ENCODE measurements around the gene LDLRAP1.
"Not testable (repeated sequence)": the region's sequence is repeated elsewhere in the genome, so short reads cannot be mapped to it uniquely, and the experiment has no call there.

LDLRAP1 gene

DNA sequence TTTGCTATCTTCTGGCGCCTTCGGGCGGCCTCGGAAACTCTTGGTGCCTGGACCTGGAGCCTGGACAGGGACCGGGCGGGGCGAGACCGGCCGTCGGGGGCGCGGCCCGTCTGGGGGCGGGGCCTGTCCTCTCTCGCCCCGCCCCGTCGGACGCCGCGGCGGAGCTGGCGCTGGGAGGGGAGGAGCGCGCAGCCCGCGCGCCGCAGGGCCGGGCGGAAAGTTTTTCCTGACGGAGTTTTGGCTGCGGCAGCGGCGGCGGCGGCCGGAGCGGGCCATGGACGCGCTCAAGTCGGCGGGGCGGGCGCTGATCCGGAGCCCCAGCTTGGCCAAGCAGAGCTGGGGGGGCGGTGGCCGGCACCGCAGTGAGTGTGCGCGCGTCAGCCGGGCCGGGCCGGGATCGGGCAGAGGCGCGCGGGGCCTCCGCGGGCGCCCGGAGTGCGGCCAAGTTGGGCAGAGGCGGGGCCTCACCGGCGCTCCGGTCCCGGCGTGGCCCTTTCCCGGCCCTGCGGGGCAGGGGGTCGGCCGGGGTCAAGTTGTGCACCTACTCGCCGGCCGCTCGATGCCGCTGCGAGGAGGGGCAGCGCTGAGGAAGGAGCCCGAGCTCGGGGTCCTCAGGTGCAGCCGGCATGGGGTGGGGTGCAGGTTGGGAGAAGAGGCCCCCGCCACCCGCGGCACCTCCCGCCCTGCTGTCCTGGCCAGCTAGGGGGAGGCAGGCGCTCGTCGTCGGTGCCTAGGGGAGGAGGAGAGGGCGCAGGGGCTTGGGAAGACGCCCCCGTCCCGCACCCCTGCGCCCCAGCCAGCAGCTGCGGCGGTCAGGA lies at the start of gene LDLRAP1:
TSS of gene LDLRAP1 (plus strand) at position 182 of the 818 bp plus-strand sequence. CDS start at position 275, 93 bp downstream.
- peak; percentile 85 to 88 for ATAC-seq

DNA sequence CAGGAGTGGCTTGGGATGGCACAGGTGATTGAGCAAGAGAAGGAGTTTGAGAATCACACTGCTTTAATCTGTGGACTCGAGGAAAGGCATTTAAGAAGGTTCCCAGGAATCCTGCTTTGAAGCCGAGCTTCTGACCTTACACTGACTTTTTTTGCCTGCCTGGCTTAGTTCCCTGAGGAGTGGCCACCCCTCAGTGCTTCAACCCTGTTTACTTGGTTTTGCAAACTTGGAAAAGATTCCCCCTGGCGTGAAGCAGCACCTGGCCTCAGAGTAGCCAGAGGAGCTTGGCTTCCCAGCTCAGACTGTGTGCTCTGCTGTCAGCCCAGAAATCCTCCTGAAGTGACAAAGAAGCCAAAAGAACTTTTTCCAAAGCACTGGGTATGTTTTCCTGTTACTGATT lies 48.5 kb upstream of the LDLRAP1 start:
- ATAC-seq, result no peak

- ATAC-seq, result no peak
These were observed 42.7 kb upstream of the LDLRAP1 start for GRCh38 chr1:25500694-25501093.

DNA sequence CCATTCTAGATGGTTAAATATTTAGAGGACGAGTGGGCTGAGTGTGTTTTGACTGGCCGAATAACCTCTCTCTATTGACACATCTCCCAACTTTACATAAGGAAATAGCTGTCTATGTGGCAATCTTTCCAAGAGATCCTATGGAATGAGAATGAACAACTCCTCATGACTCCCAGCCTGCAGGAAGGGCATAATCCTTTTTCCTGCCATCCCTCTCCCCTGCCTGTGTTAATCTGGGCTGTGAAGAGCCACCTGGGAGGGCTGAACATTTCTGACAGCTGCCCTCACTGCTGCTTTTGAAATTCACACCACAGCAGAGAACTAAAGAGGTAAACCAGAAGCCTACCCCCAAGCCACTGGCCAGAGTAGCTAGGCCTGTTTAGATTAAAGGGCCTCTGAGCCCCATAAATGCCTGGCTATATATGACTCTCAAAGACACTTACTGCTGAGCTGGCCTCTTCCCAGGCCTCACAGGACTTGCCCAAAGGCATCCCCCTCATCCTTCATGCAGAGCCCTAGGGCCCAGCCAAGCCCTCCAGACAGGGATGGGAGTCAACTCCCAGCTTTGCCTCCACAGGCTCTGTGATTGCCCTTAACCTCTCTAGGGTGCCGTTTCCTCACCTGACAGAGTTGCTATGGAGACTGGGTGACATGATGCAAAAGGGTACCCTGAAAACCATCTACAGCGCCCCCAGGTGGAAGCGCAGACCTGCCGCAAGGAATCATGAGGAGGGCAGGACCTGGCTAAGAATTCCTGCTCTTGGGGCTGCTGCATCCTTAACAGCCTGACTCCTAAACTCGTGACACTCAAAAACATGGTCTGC lies 42.0 kb upstream of the LDLRAP1 start:
- no peak for ATAC-seq

GRCh38 chr1:25502957-25503356 lies 40.4 kb upstream of the LDLRAP1 start:
- no peak for ATAC-seq

GRCh38 chr1:25503551-25504426 lies 39.6 kb upstream of the LDLRAP1 start:
- peak; percentile 80 to 84 for ATAC-seq

DNA sequence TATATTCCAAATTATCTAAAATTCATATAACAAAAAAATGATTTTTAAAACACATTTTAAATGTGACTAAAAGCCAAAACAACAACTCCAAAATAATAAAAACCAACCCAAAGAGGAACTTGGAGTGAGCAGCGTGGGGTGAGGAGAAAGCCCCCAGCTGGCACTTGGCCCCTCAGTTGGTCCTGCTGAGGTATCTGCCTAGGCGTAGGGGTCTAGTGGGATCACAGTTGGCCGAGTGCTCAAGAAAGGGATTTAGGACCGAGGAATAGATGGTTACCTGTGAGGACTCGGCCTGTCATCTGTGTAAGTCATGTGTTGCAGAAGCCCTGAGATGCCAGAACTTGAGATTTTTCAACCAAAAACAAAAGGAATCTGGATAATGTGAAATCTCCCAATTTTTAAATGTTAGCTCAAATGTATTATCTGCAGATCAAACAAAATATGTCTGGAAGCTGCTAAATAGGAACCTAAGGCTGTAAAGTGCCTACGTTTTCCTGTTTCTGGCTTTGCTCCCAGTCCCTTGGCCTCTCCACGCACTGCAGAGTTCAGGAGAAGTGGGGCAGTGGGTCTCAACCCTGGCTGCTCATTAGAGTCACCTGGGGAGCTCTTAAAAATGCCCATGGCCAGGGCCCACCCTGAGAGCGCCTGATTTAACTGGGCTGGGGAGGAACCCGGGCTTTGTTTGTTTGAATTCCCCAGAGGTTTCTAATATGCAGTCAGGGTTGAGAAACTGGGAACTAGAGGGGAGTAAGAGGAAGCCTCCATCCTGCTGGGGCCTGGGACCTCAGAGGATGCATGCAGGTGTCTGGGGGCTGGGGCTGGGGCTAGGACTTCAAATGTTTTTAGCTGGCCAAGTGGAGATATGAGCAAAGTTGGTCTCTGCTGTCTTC lies 38.5 kb upstream of the LDLRAP1 start:
- ATAC-seq, result no peak

GRCh38 chr1:25505656-25506385 lies 37.6 kb upstream of the LDLRAP1 start:
- ATAC-seq, result no peak

DNA sequence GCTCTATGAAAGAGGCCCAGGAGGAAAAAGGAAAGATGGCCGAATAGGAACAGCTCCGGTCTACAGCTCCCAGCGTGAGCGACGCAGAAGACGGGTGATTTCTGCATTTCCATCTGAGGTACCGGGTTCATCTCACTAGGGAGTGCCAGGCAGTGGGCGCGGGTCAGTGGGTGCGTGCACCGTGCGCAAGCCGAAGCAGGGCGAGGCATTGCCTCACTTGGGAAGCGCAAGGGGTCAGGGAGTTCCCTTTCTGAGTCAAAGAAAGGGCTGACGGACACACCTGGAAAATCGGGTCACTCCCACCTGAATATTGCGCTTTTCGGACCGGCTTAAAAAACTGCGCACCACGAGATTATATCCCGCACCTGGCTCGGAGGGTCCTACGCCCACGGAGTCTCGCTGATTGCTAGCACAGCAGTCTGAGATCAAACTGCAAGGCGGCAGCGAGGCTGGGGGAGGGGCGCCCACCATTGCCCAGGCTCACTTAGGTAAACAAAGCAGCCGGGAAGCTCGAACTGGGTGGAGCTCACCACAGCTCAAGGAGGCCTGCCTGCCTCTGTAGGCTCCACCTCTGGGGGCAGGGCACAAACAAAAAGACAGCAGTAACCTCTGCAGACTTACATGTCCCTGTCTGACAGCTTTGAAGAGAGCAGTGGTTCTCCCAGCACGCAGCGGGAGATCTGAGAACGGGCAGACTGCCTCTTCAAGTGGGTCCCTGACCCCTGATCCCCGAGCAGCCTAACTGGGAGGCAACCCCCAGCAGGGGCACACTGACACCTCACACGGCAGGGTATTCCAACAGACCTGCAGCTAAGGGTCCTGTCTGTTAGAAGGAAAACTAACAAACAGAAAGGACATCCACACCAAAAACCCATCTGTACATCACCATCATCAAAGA lies 36.6 kb upstream of the LDLRAP1 start:
- not testable (repeated sequence) for ATAC-seq

DNA sequence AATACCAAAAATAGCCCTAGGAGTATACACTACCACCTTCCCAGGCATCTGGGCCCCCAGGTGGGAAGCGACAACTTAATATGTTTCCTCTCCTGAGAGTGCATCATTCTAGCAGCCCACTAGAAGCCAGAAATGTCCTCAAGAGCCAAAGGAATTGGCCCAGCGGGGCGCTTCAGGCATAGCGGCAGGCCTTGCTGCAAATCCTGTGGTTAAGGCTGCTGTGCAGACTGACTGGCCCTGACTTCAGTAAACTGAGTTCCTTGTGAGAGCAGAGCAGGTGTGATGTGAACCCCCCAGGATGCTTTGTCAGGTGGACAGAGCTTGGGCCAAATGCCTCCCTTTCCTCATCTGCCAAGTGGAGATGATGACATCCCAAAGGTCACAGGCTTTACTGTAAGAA lies 29.7 kb upstream of the LDLRAP1 start:
- ATAC-seq, result no peak

- ATAC-seq, result no peak
These were observed 28.4 kb upstream of the LDLRAP1 start for GRCh38 chr1:25515033-25515432.

DNA sequence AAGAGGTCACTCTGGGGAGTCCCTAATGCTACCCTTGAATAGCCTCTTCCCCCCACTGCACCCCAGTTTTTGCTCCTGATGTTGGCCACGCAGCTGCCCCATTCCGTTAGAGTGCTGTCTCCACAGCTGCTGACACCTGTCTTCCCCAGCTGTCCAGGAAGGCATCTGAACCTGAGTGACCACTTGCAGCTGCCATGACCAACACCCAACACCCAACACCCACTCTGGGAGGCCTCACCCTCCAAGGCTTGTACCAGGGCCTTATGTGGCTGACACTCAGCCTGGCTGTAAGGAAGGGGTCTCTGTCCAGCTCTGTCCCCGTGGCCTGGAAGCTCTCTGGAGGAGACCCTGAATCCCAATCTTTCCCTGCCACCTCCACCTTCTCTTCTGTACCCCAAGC lies 26.7 kb upstream of the LDLRAP1 start:
- no peak for ATAC-seq

DNA sequence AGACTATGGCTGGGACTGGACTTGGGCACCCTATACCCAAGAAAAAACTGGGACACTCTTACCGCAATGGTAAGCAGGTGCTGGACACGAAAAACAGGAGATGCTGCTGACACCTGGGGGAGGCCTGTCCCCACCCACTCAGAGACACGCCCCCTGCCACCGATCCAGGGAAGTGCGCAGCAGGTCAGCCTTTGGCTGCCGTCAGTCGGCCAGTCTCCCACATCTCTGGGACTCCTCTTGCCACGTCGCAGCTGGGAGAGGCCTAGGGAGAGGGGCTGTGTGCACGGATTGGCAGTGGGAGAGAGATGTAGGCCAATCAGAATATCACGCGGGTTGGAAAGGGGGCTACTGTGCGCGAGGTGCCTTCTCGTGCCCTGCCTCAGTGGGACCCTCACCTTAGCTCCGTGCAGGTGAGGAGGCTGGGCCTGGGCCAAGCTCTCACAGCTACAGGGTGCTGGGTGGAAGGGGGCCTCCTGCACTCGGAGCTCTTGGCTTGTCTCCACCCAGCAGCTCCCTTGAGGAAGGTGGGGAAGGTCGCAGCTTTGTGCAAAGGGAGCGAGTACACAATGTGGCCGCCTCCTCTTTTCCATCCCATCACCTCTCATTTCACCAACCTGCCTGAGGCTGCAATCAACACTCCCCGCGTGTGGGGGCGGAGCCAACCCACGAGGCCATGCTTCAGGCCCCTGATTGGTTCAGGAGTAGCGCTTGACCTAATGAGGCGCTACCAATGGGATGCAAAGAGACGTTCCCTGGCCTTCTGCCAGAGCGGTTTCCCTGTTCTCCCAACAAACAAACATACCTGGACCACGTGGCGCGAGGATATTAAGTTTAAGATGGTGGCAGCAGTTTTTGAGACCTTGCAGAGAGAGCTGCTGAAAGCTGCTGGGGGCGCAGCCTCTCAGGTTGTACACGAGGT lies 25.7 kb upstream of the LDLRAP1 start:
- no peak for ATAC-seq

DNA sequence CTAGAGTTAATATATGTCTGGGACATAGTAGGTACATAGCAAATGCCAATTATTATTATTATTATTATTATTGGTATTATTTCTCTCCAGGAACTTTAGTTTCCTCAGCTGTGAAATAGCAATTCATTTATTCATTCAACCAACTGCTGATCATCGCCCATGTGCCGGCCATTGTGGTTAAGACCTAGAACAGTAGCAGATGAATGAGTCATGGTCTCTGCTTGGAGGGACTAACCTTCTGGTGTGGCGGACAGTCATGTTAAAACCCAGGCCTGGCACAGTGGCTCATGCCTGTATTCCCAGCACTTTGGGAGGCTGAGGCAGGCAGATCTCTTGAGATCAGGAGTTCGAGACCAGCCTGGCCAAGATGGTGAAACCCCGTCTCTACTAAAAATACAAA lies 23.8 kb upstream of the LDLRAP1 start:
- ATAC-seq, result no peak

DNA sequence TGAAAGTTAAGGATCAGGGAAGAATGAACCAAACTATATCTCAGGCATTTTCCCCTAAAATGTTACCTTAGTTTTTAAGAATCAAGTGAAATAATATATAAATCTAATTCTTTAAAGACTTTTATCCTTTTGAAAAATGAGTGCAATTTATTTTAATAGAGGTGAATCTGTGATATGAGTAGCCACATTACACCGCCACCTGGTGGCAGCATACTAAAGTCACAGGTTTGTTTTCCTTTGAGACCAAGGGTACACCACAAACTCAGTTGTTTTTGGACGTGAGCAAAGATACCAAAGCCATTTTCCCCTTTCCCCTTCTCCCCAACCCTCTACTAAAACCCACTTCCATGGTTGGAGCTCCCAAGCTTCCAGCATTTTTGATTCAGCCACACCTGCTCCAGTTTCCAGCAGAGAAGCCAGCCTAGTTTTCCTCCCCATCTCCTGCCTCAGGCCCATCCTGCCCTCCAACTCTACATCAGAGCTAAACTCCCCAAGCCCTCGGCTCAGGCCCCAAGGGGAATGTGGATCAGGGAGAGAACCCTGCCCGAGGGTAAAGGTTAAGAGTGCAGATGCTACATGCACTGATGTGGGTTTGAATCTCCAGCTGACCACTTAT lies 22.9 kb upstream of the LDLRAP1 start:
- no peak for ATAC-seq

GRCh38 chr1:25522031-25522655 lies 21.3 kb upstream of the LDLRAP1 start:
- no peak for ATAC-seq

DNA sequence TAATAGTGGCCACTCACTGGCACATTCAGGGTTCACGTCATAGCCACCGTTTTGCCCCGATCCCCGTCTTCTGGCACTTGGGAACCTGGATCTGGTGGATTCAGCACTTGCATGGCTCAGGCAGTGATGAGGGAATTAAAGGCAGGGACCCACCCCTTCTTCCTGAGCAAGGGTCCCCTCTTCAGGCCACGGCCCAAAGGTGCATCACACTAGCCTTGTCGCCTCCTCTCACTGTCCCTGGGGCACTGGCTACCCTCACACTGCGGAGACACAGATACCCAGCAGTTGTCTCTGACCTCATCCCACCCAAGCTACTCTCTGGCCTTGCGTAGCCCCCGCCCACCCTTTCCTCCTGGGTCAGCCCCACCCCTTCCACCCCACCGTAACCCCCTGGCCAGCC lies 19.9 kb upstream of the LDLRAP1 start:
- no peak for ATAC-seq
